ENCODE measurements around the gene PTGER4.

GRCh38 chr5:40646266-40646665, 33.4 kb upstream of the PTGER4 start:
- TF ChIP-seq EP300 (IDR thresholded peaks at IDR 0.05; ENCODE audit: borderline replicate concordance in 1 of 2, low read depth in 2 of 2, low read length in 2 of 2) (no peak), GABPA (IDR thresholded peaks at IDR 0.05; ENCODE audit: borderline replicate concordance, insufficient read depth, low read length) (no peak)
- TF ChIP-seq, protein P1, sequence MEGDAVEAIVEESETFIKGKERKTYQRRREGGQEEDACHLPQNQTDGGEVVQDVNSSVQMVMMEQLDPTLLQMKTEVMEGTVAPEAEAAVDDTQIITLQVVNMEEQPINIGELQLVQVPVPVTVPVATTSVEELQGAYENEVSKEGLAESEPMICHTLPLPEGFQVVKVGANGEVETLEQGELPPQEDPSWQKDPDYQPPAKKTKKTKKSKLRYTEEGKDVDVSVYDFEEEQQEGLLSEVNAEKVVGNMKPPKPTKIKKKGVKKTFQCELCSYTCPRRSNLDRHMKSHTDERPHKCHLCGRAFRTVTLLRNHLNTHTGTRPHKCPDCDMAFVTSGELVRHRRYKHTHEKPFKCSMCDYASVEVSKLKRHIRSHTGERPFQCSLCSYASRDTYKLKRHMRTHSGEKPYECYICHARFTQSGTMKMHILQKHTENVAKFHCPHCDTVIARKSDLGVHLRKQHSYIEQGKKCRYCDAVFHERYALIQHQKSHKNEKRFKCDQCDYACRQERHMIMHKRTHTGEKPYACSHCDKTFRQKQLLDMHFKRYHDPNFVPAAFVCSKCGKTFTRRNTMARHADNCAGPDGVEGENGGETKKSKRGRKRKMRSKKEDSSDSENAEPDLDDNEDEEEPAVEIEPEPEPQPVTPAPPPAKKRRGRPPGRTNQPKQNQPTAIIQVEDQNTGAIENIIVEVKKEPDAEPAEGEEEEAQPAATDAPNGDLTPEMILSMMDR (IDR thresholded peaks at IDR 0.05; ENCODE audit: control extremely low read depth in 1 of 3, insufficient read depth in 1 of 3, low read depth in 1 of 3, low read length in 3 of 3) = no peak
